ENCODE data around the gene CACNA1H.

DNA sequence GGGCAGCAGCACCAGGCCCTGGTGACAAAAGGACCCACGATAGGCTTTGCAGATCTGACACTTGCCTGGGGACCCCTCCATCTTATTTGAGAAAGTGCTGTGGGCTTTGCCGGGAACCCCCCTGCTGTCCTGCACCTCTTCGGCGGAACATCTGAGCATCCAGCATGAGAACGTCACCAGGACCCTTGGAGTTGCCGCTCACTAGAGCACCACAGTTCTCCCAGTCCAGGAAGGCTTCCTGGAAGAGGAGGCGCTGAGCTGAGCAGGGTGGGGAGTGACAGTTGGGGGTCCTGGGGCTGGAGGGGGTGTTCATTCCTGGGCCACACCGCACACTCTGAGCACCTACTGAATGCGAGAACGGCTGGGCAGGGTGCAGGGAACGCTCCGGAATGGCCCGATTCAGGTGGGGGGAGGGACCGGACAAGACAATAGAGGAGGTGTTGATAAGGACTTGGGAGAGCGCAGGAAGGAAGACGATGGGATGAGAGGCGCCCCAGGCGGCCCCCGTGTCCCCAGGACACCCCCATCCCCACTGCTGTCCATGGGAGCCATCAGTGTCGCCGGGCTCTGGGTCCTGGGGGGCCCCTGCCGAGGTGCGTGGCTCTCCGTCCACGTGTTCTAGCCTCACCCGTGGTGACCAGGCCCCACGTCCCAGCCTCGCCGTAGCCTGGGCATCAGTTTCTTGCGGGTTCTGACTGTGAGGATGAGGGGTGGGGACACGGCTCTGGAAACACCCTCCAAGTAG lies 24.8 kb upstream of the CACNA1H start:
- TF ChIP-seq POLR2AphosphoS5 (IDR thresholded peaks at IDR 0.05; ENCODE audit: low read depth, low read length): no peak
- TF ChIP-seq CTCF (IDR thresholded peaks at IDR 0.05): no peak
- TF ChIP-seq, protein P1, sequence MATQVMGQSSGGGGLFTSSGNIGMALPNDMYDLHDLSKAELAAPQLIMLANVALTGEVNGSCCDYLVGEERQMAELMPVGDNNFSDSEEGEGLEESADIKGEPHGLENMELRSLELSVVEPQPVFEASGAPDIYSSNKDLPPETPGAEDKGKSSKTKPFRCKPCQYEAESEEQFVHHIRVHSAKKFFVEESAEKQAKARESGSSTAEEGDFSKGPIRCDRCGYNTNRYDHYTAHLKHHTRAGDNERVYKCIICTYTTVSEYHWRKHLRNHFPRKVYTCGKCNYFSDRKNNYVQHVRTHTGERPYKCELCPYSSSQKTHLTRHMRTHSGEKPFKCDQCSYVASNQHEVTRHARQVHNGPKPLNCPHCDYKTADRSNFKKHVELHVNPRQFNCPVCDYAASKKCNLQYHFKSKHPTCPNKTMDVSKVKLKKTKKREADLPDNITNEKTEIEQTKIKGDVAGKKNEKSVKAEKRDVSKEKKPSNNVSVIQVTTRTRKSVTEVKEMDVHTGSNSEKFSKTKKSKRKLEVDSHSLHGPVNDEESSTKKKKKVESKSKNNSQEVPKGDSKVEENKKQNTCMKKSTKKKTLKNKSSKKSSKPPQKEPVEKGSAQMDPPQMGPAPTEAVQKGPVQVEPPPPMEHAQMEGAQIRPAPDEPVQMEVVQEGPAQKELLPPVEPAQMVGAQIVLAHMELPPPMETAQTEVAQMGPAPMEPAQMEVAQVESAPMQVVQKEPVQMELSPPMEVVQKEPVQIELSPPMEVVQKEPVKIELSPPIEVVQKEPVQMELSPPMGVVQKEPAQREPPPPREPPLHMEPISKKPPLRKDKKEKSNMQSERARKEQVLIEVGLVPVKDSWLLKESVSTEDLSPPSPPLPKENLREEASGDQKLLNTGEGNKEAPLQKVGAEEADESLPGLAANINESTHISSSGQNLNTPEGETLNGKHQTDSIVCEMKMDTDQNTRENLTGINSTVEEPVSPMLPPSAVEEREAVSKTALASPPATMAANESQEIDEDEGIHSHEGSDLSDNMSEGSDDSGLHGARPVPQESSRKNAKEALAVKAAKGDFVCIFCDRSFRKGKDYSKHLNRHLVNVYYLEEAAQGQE (IDR thresholded peaks at IDR 0.05; ENCODE audit: insufficient read depth in 1 of 2, low read depth in 2 of 2, low read length in 1 of 2): no peak
